Hepatocyte (in vitro differentiated cells): Measurements from ENCODE around the gene NFU1. TPM values are rescaled to one million over a fixed set of nuclear protein-coding genes. Genes with fewer than 3 reads are reported as not detected.
"Not testable (repeated sequence)": the region's sequence is repeated elsewhere in the genome, so short reads cannot be mapped to it uniquely, and the experiment has no call there.

Experiments used
- DNase-seq: peaks from one replicate; pipeline ENCODE4 v3.0.0-alpha.2; 2016; ENCODE audit warnings: low spot score
- H2AFZ ChIP-seq: fragments of 200-600 bp; sonication (generic); 2 replicates; pipeline ENCODE4 v1.6.0; 2016; ENCODE audit warnings: antibody characterized with exemption, mild to moderate bottlenecking
- H3K27ac ChIP-seq: fragments of 200-600 bp; sonication (generic); 2 replicates; pipeline ENCODE4 v1.5.1; 2016; ENCODE audit warnings: mild to moderate bottlenecking
- H3K27me3 ChIP-seq: fragments of 200-600 bp; sonication (generic); 2 replicates; pipeline ENCODE4 v1.6.1; 2016
- H3K36me3 ChIP-seq: fragments of 200-600 bp; sonication (generic); replicated peaks from 2 replicates; pipeline ENCODE4 v1.5.1; 2016; ENCODE audit warnings: low read depth; ENCODE audit not compliant: insufficient read depth
- H3K4me1 ChIP-seq: fragments of 200-600 bp; sonication (generic); 2 replicates; pipeline ENCODE4 v1.5.1; 2016; ENCODE audit warnings: mild to moderate bottlenecking, moderate library complexity; ENCODE audit not compliant: insufficient read depth
- H3K4me2 ChIP-seq: fragments of 200-600 bp; sonication (generic); 2 replicates; pipeline ENCODE4 v1.6.0; 2016
- H3K4me3 ChIP-seq: fragments of 200-600 bp; sonication (generic); 2 replicates; pipeline ENCODE4 v1.5.1; 2016; ENCODE audit warnings: mild to moderate bottlenecking
- H3K79me2 ChIP-seq: fragments of 200-600 bp; sonication (generic); 2 replicates; pipeline ENCODE4 v1.6.0; 2017; ENCODE audit warnings: mild to moderate bottlenecking
- H3K9me2 ChIP-seq: fragments of 200-600 bp; sonication (generic); replicated peaks from 2 replicates; pipeline ENCODE4 v1.6.0; 2017; ENCODE audit warnings: mild to moderate bottlenecking; ENCODE audit not compliant: insufficient read depth
- H3K9me3 ChIP-seq: fragments of 200-600 bp; sonication (generic); 2 replicates; pipeline ENCODE4 v1.5.1; 2016; ENCODE audit warnings: low read depth, mild to moderate bottlenecking
- H4K20me1 ChIP-seq: fragments of 200-600 bp; sonication (generic); 2 replicates; pipeline ENCODE4 v1.6.0; 2016; ENCODE audit warnings: mild to moderate bottlenecking; ENCODE audit not compliant: insufficient read depth, poor library complexity, severe bottlenecking
- EZH2 ChIP-seq: fragments of 200-600 bp; sonication (generic); IDR thresholded peaks from 2 replicates; pipeline ENCODE4 v1.6.1; 2016; ENCODE audit warnings: antibody characterized with exemption, mild to moderate bottlenecking, borderline replicate concordance
- EZH2phosphoT487 ChIP-seq: fragments of 200-600 bp; sonication (generic); IDR thresholded peaks from one replicate; pipeline ENCODE4 v1.6.1; 2018; ENCODE audit warnings: antibody characterized with exemption, mild to moderate bottlenecking, low read depth, moderate library complexity; ENCODE audit not compliant: unreplicated experiment, severe bottlenecking
- WGBS: methylation state at CpG from one replicate; pipeline ENCODE4 v1.1.6; 2016; ENCODE audit warnings: low lambda C conversion rate; ENCODE audit errors: missing lambda C conversion rate; 5-methylcytosine and 5-hydroxymethylcytosine counted together
- polyA plus RNA-seq: library from polyadenylated mRNA; unstranded; fragments of >200 nt; fragmentation: Nextera tagmentation; extraction: Ambion mirVana; gene quantifications from 2 replicates; pipeline ENCODE4 v1.2.1, GENCODE V29; 2016
- total RNA-seq: library from RNA; depleted of rRNA; stranded (reverse); fragments of >200 nt; gene quantifications from 2 replicates; pipeline ENCODE4 v1.2.3, GENCODE V29; 2014
- TF ChIP-seq, protein P1 (sequence below): fragments of 200-600 bp; sonication (generic); IDR thresholded peaks from 2 replicates; pipeline ENCODE4 v1.5.1; 2016; ENCODE audit warnings: antibody characterized with exemption, mild to moderate bottlenecking; ENCODE audit not compliant: poor library complexity

The NFU1 gene
- total and polyA plus RNA-seq, 2 experiments from 2014 or later = 50.6 to 79.1 TPM

DNA sequence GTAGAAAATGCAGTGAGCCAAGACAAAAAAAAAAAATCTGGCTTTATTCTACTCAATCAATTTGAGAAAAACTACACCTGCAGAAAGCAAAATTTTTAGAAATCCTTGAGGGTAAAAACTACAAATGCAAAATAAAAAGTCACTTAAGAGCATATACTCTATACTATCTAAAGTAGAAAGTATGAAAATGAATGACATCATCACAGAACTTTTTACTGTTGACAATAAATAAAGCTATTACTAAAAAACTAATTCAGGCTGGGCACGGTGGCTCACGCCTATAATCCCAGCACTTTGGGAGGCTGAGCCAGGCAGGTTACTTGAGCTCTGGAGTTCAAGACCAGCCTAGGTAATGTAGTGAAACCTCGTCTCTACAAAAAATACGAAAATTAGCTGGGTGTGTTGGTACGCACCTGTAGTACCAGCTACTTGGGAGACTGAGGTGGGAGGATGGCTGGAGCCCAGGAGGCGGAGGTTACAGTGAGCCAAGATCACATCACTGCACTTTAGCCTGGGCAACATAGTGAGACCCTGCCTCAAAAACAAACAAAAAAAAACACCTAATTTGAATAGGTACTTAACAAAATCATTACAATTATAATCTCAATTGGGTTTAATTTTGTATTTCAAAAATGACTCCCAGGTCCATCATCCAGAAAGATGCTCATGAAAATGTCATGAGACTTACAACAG, 7.6 kb downstream of the NFU1 start:
- TF ChIP-seq EZH2 (no peak), EZH2phosphoT487 (no peak)
- TF ChIP-seq, protein P1, sequence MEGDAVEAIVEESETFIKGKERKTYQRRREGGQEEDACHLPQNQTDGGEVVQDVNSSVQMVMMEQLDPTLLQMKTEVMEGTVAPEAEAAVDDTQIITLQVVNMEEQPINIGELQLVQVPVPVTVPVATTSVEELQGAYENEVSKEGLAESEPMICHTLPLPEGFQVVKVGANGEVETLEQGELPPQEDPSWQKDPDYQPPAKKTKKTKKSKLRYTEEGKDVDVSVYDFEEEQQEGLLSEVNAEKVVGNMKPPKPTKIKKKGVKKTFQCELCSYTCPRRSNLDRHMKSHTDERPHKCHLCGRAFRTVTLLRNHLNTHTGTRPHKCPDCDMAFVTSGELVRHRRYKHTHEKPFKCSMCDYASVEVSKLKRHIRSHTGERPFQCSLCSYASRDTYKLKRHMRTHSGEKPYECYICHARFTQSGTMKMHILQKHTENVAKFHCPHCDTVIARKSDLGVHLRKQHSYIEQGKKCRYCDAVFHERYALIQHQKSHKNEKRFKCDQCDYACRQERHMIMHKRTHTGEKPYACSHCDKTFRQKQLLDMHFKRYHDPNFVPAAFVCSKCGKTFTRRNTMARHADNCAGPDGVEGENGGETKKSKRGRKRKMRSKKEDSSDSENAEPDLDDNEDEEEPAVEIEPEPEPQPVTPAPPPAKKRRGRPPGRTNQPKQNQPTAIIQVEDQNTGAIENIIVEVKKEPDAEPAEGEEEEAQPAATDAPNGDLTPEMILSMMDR = no peak
- no peak for DNase-seq
- Histone ChIP-seq H3K27ac (no peak overlapping the region), H4K20me1 (no peaks in the 10 kb centered on the region), H3K36me3 (no peaks in the 10 kb centered on the region), H3K9me2 (no peaks in the 10 kb centered on the region), H3K27me3 (no peaks in the 10 kb centered on the region), H3K4me3 (no peak overlapping the region), H3K4me2 (no peak overlapping the region), H3K4me1 (no peaks in the 10 kb centered on the region), H3K79me2 (peaks cover 27% of the 10 kb centered on the region), H3K9me3 (no peaks in the 10 kb centered on the region), H2AFZ (no peak overlapping the region)
- WGBS = 97% methylated on average over 6 of the region's 6 CpGs

DNA sequence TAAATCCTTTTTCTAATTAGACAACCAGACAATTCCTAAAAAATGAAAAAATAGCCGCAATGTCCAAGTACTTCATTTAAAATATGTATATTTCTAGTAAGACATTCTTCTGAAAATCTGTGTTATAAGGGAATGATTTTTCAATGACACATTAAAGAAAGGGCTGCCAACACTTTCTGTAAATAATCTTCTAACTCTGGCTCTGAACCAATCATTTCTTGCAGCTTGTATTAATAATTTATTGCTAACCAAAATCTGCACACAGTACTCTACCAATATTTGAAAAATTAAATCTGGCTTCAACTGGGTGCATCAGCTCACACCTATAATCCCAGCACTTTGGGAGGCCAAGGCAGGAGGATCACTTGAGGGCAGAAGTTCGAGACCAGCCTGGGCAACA, 8.3 kb downstream of the NFU1 start:
- H3K4me2 ChIP-seq = no peak overlapping the region
- no peaks in the 10 kb centered on the region for H3K4me1 ChIP-seq
- no peaks in the 10 kb centered on the region for H3K27me3 ChIP-seq
- H3K36me3 ChIP-seq = no peaks in the 10 kb centered on the region
- no peaks in the 10 kb centered on the region for H4K20me1 ChIP-seq
- DNase-seq = no peak
- H3K79me2 ChIP-seq = peaks cover 21% of the 10 kb centered on the region
- H3K27ac ChIP-seq = no peak overlapping the region
- no peak overlapping the region for H3K4me3 ChIP-seq
- H2AFZ ChIP-seq = no peak overlapping the region
- TF ChIP-seq EZH2phosphoT487 (no peak), EZH2 (no peak)
- TF ChIP-seq, protein P1 = no peak
- no peaks in the 10 kb centered on the region for H3K9me2 ChIP-seq
- no peaks in the 10 kb centered on the region for H3K9me3 ChIP-seq
- 97% methylated on average over 2 of the region's 2 CpGs for WGBS

DNA sequence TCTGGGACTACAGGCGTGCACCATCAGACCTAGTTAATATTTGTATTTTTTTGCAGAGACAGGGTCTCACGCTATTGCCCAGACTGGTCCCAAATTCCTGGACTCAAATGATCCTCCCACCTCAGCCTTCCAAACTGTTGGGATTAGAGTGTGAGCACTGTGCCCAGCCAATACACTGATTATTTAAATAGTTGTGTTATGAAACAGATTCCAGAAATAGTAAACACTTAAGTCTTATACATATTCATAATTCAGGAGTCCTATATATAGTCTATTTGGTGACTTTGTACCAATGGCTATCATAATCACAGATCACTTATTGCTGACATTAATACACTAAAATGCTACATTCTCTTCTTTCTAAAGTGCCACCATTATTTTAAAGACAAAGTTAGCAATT, 12.8 kb downstream of the NFU1 start:
- H3K79me2 ChIP-seq = peaks cover 11% of the 10 kb centered on the region
- H3K9me2 ChIP-seq = no peaks in the 10 kb centered on the region
- no peak overlapping the region for H3K4me3 ChIP-seq
- H3K36me3 ChIP-seq = no peaks in the 10 kb centered on the region
- H3K4me2 ChIP-seq = no peak overlapping the region
- no peak overlapping the region for H2AFZ ChIP-seq
- no peaks in the 10 kb centered on the region for H4K20me1 ChIP-seq
- DNase-seq = no peak
- no peaks in the 10 kb centered on the region for H3K4me1 ChIP-seq
- TF ChIP-seq EZH2phosphoT487 (no peak), EZH2 (no peak)
- TF ChIP-seq, protein P1 = no peak
- no peaks in the 10 kb centered on the region for H3K27me3 ChIP-seq
- H3K27ac ChIP-seq = no peak overlapping the region
- 97% methylated on average over 2 of the region's 2 CpGs for WGBS
- no peaks in the 10 kb centered on the region for H3K9me3 ChIP-seq

DNA sequence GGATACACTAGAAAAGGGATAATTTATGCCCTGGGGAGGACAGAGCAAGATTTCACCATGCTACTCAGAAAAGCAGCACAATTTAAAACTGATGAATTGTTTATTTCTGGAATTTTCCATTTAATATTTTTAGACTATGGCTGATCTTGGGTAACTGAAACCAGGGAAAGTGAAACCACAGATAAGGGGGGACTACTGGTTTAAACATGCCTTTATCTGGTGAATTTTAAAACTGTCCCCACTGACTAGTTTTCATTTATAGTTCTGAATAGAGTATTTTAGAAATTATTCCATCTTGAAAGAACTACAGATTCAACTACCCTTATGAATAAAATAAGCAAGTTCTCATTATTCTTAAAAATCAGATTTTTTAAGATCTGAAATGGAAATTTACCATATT, 15.0 kb downstream of the NFU1 start:
- no peak for DNase-seq
- H4K20me1 ChIP-seq = no peaks in the 10 kb centered on the region
- H3K4me3 ChIP-seq = no peak overlapping the region
- no peaks in the 10 kb centered on the region for H3K4me1 ChIP-seq
- H3K4me2 ChIP-seq = no peak overlapping the region
- H3K9me2 ChIP-seq = no peaks in the 10 kb centered on the region
- H3K27ac ChIP-seq = no peak overlapping the region
- TF ChIP-seq, protein P1 = no peak
- TF ChIP-seq EZH2phosphoT487 (no peak), EZH2 (no peak)
- no peaks in the 10 kb centered on the region for H3K36me3 ChIP-seq
- H2AFZ ChIP-seq = no peak overlapping the region
- peaks cover 11% of the 10 kb centered on the region for H3K79me2 ChIP-seq
- no peaks in the 10 kb centered on the region for H3K27me3 ChIP-seq
- no peaks in the 10 kb centered on the region for H3K9me3 ChIP-seq

DNA sequence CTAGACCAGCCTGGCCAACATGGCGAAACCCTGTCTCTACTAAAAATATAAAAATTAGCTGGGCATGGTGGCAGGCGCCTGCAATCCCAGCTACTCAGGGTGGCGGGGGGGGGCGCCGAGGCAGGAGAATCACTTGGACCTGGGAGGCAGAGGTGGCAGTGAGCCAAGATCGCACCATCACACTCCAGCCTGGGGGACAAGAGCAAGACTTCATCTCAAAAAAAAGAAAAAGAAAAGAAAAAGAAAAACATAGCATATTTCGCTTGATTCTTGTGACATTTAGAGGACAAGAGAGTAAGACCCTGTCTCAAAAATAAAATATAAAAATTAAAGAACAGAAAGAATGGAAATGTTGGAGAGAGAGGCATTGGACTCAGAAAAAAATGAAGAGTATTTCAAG, 18.1 kb downstream of the NFU1 start:
- H4K20me1 ChIP-seq, H3K4me1 ChIP-seq, H3K9me3 ChIP-seq, H3K4me3 ChIP-seq, H3K36me3 ChIP-seq, H3K9me2 ChIP-seq, H3K27ac ChIP-seq, H3K4me2 ChIP-seq, DNase-seq, H3K79me2 ChIP-seq, H2AFZ ChIP-seq, H3K27me3 ChIP-seq: not testable (repeated sequence)
- WGBS = 90% methylated on average over 7 of the region's 7 CpGs
